ENCODE measurements around the gene DRC1. TPM values are rescaled to one million over a fixed set of nuclear protein-coding genes. Genes with fewer than 3 reads are reported as not detected.
A peak's percentile ranks its signal among the peaks of the same experiment; 100 is the strongest.

Gene DRC1
- total and polyA plus RNA-seq, 12 donors: 0.10 to 0.56 (median 0.14) TPM; not detected in 7

DNA sequence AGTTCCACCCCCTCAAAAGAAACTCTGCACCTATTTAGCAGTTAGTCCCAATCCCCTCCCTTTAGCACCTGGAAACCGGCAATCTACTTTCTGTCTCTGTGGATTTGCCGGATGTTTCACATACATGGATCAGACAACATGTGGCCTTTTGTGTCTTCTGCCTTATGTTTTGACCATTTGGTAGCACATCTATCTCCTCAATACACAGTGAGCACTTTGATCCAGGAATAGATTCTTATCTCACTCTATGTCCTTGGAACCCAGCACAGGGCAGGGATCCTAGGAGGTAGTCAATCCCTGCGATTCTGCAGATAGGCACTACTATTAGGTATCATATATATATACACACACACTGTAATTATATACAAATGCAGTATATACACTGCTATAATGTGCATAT, 80.0 kb downstream of the DRC1 start:
- Histone ChIP-seq H3K9me3 (replicated peaks in 1 of 3) (no peaks in the 10 kb centered on the region), H3K27me3 (no peaks in the 10 kb centered on the region), H3K36me3 (replicated peaks in 1 of 2) (no peaks in the 10 kb centered on the region), H3K27ac (peak overlapping the region in 1 of 5 donors; percentile 18), H3K4me3 (no peak overlapping the region), H3K4me1 (replicated peaks in 1 of 2) (peaks cover 20 to 39% of the 10 kb centered on the region in 2 donors)
- intact Hi-C loops (cut with DNase I): no loop called here
- DNase-seq: no peak
- TF ChIP-seq POLR2A (IDR thresholded peaks at IDR 0.05) (no peak), CTCF (IDR thresholded peaks at IDR 0.05) (no peak)
- 36 to 53% (median 43%) methylated on average over 3 of the region's 3 CpGs for WGBS, 4 donors

DNA sequence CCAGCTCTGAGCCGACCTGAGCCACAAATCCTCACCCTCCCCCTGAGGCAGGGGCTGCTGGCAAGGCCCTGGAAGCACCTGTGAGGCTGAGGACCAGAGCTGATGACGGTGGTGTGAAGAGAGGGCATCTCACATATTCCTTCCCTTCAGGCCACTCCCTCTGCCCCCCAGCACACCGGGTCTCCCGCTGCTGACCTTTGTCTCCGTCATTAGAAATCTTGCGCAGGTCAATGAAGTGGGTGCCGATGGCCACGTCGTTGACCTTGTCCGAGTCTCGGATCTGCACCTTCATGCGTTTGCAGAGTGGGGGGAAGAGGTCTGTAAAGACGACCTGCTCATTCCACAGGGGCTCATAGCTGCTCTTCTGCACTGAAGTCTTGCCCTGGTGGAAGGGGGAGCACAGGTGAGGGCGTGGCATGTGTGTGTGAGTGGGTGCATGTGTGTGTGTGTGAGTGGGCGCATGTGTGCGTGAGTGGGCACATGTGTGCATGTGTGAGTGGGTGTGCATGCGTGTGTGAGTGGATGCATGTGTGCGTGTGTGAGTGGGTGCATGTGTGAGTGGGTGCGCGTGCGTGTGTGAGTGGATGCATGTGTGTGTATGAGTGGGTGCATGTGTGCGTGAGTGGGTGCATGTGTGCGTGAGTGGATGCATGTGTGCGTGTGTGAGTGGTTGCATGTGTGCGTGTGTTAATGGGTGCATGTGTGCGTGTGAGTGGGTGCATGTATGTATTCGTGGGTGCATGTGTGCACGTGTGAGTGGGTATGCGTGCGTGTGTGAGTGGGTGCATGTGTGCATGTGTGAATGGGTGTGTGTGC, 80.7 kb downstream of the DRC1 start:
- H3K4me3 ChIP-seq: no peak overlapping the region
- peak overlapping the region in 1 of 5 donors; percentile 18 for H3K27ac ChIP-seq
- peaks cover 20 to 39% of the 10 kb centered on the region in 2 donors for H3K4me1 ChIP-seq (replicated peaks in 1 of 2)
- no peaks in the 10 kb centered on the region for H3K9me3 ChIP-seq (replicated peaks in 1 of 3)
- intact Hi-C loops (cut with DNase I): no loop called here
- no peaks in the 10 kb centered on the region for H3K27me3 ChIP-seq
- H3K36me3 ChIP-seq (replicated peaks in 1 of 2): no peaks in the 10 kb centered on the region
- TF ChIP-seq POLR2A (IDR thresholded peaks at IDR 0.05): no peak
- no peak for TF ChIP-seq CTCF (IDR thresholded peaks at IDR 0.05)
- WGBS, 4 donors: 69 to 78% (median 70%) methylated on average over 24 to 30 of the region's 30 CpGs
- DNase-seq: peak in 1 of 7 donors; percentile 39

GRCh38 chr2:26483027-26483326, 81.3 kb downstream of the DRC1 start:
- no peak for TF ChIP-seq CTCF (IDR thresholded peaks at IDR 0.05)
- no peak for TF ChIP-seq POLR2A (IDR thresholded peaks at IDR 0.05)
- intact Hi-C loops (cut with DNase I): no loop called here
- no peak for DNase-seq
- no peaks in the 10 kb centered on the region for H3K27me3 ChIP-seq
- peaks cover 20 to 39% of the 10 kb centered on the region in 2 donors for H3K4me1 ChIP-seq (replicated peaks in 1 of 2)
- WGBS, 4 donors: 92 to 98% (median 95%) methylated on average over 10 to 11 of the region's 11 CpGs
- no peaks in the 10 kb centered on the region for H3K9me3 ChIP-seq (replicated peaks in 1 of 3)
- H3K4me3 ChIP-seq: no peak overlapping the region
- no peaks in the 10 kb centered on the region for H3K36me3 ChIP-seq (replicated peaks in 1 of 2)
- peak overlapping the region in 2 of 5 donors; percentile 72 to 89 for H3K27ac ChIP-seq

DNA sequence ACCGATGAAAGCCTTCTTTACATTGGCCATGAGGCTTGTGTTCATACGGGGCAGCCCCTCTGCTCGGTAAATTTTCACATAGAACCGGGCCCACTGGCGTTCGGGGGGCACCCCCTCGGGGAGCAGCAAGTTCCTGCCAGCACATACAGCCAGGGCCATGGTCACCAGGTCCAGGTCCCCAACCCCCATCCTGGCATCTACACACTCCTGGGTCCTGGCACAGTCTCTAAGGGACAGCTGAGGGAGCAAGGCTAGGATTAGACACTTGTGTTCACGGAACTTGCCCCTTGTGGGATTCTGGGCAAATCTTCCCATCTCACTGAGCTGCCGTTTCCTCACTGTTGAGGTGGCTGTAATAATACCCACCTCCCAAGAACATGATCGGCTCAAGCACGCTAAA, 81.8 kb downstream of the DRC1 start:
- Histone ChIP-seq H3K27ac (peak overlapping the region in 4 of 5 donors; percentile 45 to 89 (median 68)), H3K4me3 (no peak overlapping the region), H3K9me3 (replicated peaks in 1 of 3) (no peaks in the 10 kb centered on the region), H3K4me1 (replicated peaks in 1 of 2) (peaks cover 20 to 39% of the 10 kb centered on the region in 2 donors), H3K36me3 (replicated peaks in 1 of 2) (no peaks in the 10 kb centered on the region), H3K27me3 (no peaks in the 10 kb centered on the region)
- intact Hi-C loops (cut with DNase I): no loop called here
- DNase-seq: peak in 2 of 7 donors; percentile 50 to 55
- WGBS, 4 donors: 40 to 71% (median 53%) methylated on average over 10 to 11 of the region's 11 CpGs
- no peak for TF ChIP-seq CTCF (IDR thresholded peaks at IDR 0.05)
